Cardiac muscle cell (in vitro differentiated cells and primary cell): ENCODE results near the gene RBKS. TPM values are rescaled to one million over a fixed set of nuclear protein-coding genes. Genes with fewer than 3 reads are reported as not detected.

Experiments
- DNase-seq, 2 donors: peaks; one replicate each; pipeline versions ENCODE4 v3.0.0 to v3.0.0-alpha.2; 2010 to 2017; ENCODE audit warnings: low read depth in 1 of 2, low spot score in 1 of 2
- H3K27ac ChIP-seq: fragments of 200-600 bp; sonication (generic); 2 replicates; pipeline ENCODE4 v1.5.1; 2016
- H3K27me3 ChIP-seq: fragments of 200-600 bp; sonication (generic); 2 replicates; pipeline ENCODE4 v1.6.0; 2016; ENCODE audit warnings: control low read depth
- H3K36me3 ChIP-seq: fragments of 200-600 bp; sonication (generic); 2 replicates; pipeline ENCODE4 v1.5.1; 2016; ENCODE audit warnings: control low read depth
- H3K4me1 ChIP-seq: fragments of 200-600 bp; sonication (generic); 2 replicates; pipeline ENCODE4 v1.8.1; 2017; ENCODE audit warnings: low read depth, mild to moderate bottlenecking, mixed run types
- H3K4me3 ChIP-seq: fragments of 200-600 bp; sonication (generic); 2 replicates; pipeline ENCODE4 v1.5.1; 2016; ENCODE audit warnings: mild to moderate bottlenecking
- H3K9me3 ChIP-seq: fragments of 200-600 bp; sonication (generic); 2 replicates; pipeline ENCODE4 v1.5.1; 2017; ENCODE audit warnings: low read depth, mild to moderate bottlenecking, control low read depth
- CTCF ChIP-seq: IDR thresholded peaks from 2 replicates; pipeline ENCODE4 v1.5.1; 2012; ENCODE audit warnings: low read depth, mild to moderate bottlenecking, low read length
- polyA plus RNA-seq: library from polyadenylated mRNA; unstranded; fragments of >200 nt; fragmentation: Nextera tagmentation; extraction: Ambion mirVana; gene quantifications from 2 replicates; pipeline ENCODE4 v1.2.1, GENCODE V29; 2016
- total RNA-seq: library from RNA; depleted of rRNA; stranded (reverse); fragments of >200 nt; gene quantifications from 2 replicates; pipeline ENCODE4 v1.2.3, GENCODE V29; 2016

Gene RBKS
- total and polyA plus RNA-seq, 2 experiments from 2014 or later, result 4.1 to 6.9 TPM

- H3K4me3 ChIP-seq, result no peak overlapping the region
- no peak for TF ChIP-seq CTCF
- H3K4me1 ChIP-seq, result peaks cover 11% of the 10 kb centered on the region
- no peak for DNase-seq
- no peaks in the 10 kb centered on the region for H3K36me3 ChIP-seq
- no peaks in the 10 kb centered on the region for H3K9me3 ChIP-seq
- no peak overlapping the region for H3K27ac ChIP-seq
- no peaks in the 10 kb centered on the region for H3K27me3 ChIP-seq
Observed at GRCh38 chr2:27916293-27916995, 26.3 kb upstream of the RBKS start.

GRCh38 chr2:27915874-27916273 is 25.7 kb upstream of the RBKS start:
- Histone ChIP-seq H3K4me1 (peaks cover 11% of the 10 kb centered on the region), H3K9me3 (no peaks in the 10 kb centered on the region), H3K27me3 (no peaks in the 10 kb centered on the region), H3K36me3 (no peaks in the 10 kb centered on the region), H3K4me3 (no peak overlapping the region), H3K27ac (no peak overlapping the region)
- TF ChIP-seq CTCF, result no peak
- DNase-seq, result no peak

- TF ChIP-seq CTCF, result no peak
- peak in 1 of 2 donors; percentile 55 for DNase-seq
- no peak overlapping the region for H3K27ac ChIP-seq
- H3K36me3 ChIP-seq, result no peaks in the 10 kb centered on the region
- peaks cover 11% of the 10 kb centered on the region for H3K4me1 ChIP-seq
- H3K27me3 ChIP-seq, result no peaks in the 10 kb centered on the region
- no peaks in the 10 kb centered on the region for H3K9me3 ChIP-seq
- H3K4me3 ChIP-seq, result no peak overlapping the region
Observed at GRCh38 chr2:27915191-27915590, 25.0 kb upstream of the RBKS start.

GRCh38 chr2:27914805-27915175 is 24.6 kb upstream of the RBKS start:
- Histone ChIP-seq H3K9me3 (no peaks in the 10 kb centered on the region), H3K27me3 (no peaks in the 10 kb centered on the region), H3K4me3 (no peak overlapping the region), H3K4me1 (peaks cover 11% of the 10 kb centered on the region), H3K36me3 (no peaks in the 10 kb centered on the region), H3K27ac (no peak overlapping the region)
- no peak for DNase-seq
- TF ChIP-seq CTCF, result no peak

- Histone ChIP-seq H3K4me3 (no peak overlapping the region), H3K36me3 (no peaks in the 10 kb centered on the region), H3K27me3 (no peaks in the 10 kb centered on the region), H3K27ac (no peak overlapping the region), H3K9me3 (no peaks in the 10 kb centered on the region), H3K4me1 (peaks cover 11% of the 10 kb centered on the region)
- TF ChIP-seq CTCF, result no peak
- DNase-seq, result no peak
Observed at GRCh38 chr2:27914041-27914804, 24.0 kb upstream of the RBKS start.
